ENCODE data around the gene STX18.

GRCh38 chr4:4477391-4477790 is 64.5 kb downstream of the STX18 start:
- no peak for TF ChIP-seq CTCF (IDR thresholded peaks at IDR 0.05; ENCODE audit: low read depth, low read length, missing input control)
- TF ChIP-seq, protein P1, sequence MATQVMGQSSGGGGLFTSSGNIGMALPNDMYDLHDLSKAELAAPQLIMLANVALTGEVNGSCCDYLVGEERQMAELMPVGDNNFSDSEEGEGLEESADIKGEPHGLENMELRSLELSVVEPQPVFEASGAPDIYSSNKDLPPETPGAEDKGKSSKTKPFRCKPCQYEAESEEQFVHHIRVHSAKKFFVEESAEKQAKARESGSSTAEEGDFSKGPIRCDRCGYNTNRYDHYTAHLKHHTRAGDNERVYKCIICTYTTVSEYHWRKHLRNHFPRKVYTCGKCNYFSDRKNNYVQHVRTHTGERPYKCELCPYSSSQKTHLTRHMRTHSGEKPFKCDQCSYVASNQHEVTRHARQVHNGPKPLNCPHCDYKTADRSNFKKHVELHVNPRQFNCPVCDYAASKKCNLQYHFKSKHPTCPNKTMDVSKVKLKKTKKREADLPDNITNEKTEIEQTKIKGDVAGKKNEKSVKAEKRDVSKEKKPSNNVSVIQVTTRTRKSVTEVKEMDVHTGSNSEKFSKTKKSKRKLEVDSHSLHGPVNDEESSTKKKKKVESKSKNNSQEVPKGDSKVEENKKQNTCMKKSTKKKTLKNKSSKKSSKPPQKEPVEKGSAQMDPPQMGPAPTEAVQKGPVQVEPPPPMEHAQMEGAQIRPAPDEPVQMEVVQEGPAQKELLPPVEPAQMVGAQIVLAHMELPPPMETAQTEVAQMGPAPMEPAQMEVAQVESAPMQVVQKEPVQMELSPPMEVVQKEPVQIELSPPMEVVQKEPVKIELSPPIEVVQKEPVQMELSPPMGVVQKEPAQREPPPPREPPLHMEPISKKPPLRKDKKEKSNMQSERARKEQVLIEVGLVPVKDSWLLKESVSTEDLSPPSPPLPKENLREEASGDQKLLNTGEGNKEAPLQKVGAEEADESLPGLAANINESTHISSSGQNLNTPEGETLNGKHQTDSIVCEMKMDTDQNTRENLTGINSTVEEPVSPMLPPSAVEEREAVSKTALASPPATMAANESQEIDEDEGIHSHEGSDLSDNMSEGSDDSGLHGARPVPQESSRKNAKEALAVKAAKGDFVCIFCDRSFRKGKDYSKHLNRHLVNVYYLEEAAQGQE (IDR thresholded peaks at IDR 0.05) = no peak
- TF ChIP-seq GABPA (IDR thresholded peaks at IDR 0.05 in 1 of 2, conservative IDR thresholded peaks at IDR 0.05 in 1 of 2) = no peak
- no peak for TF ChIP-seq RAD21 (IDR thresholded peaks at IDR 0.05)
- TF ChIP-seq YY1 (IDR thresholded peaks at IDR 0.05) = no peak
- TF ChIP-seq FOXA1 (IDR thresholded peaks at IDR 0.05) = no peak
- TF ChIP-seq, protein P2, sequence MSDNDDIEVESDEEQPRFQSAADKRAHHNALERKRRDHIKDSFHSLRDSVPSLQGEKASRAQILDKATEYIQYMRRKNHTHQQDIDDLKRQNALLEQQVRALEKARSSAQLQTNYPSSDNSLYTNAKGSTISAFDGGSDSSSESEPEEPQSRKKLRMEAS (IDR thresholded peaks at IDR 0.05) = no peak
- TF ChIP-seq EGR1 (IDR thresholded peaks at IDR 0.05; ENCODE audit: low read depth in 2 of 2) = no peak
- TF ChIP-seq, protein P3, sequence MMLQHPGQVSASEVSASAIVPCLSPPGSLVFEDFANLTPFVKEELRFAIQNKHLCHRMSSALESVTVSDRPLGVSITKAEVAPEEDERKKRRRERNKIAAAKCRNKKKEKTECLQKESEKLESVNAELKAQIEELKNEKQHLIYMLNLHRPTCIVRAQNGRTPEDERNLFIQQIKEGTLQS (IDR thresholded peaks at IDR 0.05) = no peak
- TF ChIP-seq RXRA (IDR thresholded peaks at IDR 0.05) = no peak
- no peak for TF ChIP-seq NR2F2 (IDR thresholded peaks at IDR 0.05)
- TF ChIP-seq JUND (IDR thresholded peaks at IDR 0.05) = no peak

All from liver (tissue), 3 donors.